MM.1S (cell line): Measurements from ENCODE around the gene LINC01488.

Experiments
- EZH2 ChIP-seq: fragments of 300-600 bp; sonication (generic); optimal IDR thresholded peaks from 2 replicates; pipeline ENCODE3; 2017; ENCODE audit warnings: low read depth, mild to moderate bottlenecking, antibody characterized with exemption, low read length, mixed read lengths
- TF ChIP-seq, protein P1 (sequence below): fragments of 300-600 bp; sonication (generic); IDR thresholded peaks from 2 replicates; pipeline ENCODE4 v1.5.1; 2016; ENCODE audit warnings: antibody characterized with exemption, low read length, mixed read lengths

- TF ChIP-seq, protein P1, sequence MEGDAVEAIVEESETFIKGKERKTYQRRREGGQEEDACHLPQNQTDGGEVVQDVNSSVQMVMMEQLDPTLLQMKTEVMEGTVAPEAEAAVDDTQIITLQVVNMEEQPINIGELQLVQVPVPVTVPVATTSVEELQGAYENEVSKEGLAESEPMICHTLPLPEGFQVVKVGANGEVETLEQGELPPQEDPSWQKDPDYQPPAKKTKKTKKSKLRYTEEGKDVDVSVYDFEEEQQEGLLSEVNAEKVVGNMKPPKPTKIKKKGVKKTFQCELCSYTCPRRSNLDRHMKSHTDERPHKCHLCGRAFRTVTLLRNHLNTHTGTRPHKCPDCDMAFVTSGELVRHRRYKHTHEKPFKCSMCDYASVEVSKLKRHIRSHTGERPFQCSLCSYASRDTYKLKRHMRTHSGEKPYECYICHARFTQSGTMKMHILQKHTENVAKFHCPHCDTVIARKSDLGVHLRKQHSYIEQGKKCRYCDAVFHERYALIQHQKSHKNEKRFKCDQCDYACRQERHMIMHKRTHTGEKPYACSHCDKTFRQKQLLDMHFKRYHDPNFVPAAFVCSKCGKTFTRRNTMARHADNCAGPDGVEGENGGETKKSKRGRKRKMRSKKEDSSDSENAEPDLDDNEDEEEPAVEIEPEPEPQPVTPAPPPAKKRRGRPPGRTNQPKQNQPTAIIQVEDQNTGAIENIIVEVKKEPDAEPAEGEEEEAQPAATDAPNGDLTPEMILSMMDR, result no peak
- no peak for TF ChIP-seq EZH2
Measured at GRCh38 chr11:69493931-69494821, 12.7 kb downstream of the LINC01488 start.
